GM19351 (cell line): ENCODE data around the gene VPS13D.

Source experiments
- ATAC-seq: cut with Tn5 transposase; IDR thresholded peaks from one replicate; pipeline ENCODE4 v1.9.1; 2021; ENCODE audit warnings: mild to moderate bottlenecking, moderate library complexity; ENCODE audit not compliant: unreplicated experiment

The VPS13D gene

DNA sequence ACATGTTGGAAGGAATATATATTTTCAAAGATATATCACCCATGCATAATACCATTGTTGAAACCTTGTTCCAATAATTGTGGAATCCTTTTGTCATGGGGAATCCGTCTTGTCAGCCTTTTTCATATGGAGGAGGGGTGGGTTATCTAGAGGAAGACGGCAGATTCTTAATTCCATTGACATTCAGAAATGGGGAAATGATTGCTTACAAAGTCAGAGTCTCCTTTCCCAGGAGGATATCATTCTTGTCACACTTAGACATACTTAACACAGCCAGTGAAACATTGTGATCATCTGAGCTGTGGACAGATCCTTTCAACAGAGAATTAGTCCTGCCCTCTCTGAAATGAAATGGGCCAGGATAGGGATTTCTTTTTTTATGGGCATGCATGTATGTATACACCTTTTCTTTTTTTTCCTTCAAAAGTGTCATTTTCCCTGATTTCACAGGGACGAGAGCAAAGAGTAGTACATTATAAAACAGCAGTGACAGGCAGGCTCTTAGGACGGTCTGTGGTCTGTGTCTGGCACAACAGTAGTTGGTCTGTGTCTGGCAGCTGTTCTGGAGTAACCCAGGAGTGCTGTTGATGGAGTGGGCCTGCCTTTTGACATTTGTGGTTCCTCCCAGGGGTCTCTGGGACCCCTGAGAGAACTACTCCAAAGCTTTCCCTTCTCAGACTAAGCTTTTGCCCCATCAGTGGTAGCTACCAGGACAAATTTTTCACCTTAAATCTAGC lies 50.1 kb downstream of the VPS13D start:
- ATAC-seq = no peak

DNA sequence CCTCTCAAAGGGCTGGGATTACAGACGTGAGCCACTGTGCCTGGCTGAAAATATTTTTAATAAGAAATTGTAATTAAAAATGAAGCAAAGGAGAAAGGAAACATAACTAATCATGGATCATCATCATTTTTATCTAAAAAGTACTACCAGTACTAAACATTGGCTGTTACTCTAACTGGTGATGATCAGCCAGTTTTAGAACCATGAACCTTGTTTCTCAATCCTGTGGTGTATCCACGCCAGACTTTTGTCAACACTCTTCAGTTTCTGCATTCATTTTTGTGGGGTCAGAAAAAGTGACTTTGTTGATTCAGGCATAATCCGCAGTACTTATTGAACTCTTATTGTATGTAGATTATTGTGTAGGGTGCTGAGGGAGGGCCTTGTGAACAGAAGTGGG lies 52.3 kb downstream of the VPS13D start:
- no peak for ATAC-seq

DNA sequence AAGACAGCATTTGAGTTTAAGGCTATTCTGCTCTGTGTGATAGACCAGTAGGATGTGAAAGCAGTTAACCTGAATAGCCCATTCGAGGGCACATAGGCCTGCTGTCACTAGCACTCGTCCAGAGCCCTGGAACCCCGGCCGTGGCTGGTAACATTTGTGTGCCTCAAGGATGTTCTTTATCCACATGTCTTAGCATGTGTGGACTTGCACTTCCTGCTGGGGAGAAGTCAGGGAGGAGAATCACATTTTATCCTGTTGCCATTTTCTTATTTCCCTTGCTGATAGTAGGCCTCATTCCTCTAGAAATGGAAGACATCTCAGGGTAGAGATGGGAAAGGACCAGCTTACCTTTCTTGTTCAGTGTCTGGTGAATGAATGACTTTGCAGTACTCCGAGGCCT lies 54.7 kb downstream of the VPS13D start:
- ATAC-seq = no peak

DNA sequence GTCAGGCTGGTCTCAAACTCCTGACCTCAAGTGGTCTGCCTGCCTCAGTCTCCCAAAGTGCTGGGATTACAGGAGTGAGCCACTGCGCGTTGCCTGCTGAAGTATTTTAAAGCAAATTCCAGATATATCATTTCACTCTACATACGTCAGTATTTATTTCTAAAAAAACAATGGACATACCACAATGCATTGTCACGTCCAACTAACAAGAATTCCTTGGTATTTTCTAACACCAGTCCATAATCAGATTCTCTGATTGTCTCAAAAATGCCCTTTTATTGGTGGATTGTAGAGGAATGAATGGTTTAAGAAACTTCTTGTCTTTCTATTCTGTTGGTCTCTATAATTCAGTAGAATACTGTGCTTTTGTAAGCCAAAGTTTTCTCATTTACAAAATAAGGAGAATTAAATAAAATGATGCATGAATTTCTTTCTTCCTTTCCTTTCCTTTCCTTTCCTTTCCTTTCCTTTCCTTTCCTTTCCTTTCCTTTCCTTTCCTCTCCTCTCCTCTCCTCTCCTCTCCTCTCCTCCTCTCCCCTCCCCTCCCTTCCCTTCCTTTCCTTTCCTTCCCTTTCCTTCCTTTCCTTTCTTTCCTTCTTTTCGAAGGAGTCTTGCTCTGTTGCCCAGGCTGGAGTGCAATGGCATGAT lies 55.8 kb downstream of the VPS13D start:
- ATAC-seq = no peak

DNA sequence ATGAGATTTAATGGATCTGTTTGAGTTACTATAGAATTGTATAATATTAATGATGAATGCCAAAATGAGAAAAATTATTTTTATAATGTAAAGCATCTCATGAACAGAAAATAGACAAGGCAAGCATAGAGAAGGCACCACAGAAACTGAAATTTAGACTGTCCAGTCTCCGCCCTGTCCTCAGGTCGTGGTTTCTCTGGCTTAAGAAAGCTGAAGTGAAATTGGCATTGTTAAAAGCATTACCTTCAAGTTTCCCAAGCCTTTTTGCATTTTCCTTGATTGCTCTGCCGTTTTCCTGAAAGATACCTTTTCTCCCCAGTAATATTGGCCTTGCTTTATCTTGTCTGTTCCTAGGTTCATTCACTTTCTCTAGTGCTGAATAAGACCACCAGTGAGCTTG lies 58.0 kb downstream of the VPS13D start:
- ATAC-seq = no peak

DNA sequence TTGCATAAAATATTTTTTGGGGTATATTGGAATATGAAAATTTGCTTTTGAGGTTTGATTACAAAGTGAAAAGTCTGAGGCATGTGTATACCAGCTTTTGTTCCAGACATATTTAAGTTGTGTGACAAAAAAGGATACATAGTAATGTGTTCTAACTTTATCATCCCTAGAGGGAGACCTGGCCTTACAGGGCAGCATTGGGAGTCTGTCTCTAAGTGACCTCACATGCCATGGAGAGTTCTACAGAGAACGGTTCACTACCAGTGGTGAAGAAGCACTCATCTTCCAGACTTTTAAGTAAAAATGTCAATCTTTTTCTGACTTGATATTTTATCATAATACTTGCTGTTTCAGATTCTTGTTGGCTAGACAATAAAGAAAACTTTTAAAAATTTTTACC lies 61.0 kb downstream of the VPS13D start:
- ATAC-seq = no peak

DNA sequence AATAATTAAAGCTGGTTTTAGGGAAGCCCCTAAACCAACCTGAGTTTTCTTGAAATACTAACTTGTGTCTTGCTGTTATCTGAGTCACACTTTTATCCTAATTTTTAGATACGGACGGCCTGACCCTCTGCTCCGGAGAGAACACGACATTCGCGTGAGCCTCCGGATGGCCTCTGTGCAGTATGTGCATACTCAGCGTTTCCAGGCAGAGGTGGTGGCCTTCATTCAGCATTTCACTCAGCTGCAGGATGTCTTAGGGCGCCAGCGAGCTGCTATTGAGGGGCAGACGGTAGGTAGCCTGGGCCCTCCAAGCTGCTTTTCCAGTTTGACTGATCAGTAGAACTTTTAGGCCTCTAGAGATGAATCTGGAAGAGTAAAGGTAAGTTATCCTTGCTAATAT lies 63.6 kb downstream of the VPS13D start:
- ATAC-seq = no peak

DNA sequence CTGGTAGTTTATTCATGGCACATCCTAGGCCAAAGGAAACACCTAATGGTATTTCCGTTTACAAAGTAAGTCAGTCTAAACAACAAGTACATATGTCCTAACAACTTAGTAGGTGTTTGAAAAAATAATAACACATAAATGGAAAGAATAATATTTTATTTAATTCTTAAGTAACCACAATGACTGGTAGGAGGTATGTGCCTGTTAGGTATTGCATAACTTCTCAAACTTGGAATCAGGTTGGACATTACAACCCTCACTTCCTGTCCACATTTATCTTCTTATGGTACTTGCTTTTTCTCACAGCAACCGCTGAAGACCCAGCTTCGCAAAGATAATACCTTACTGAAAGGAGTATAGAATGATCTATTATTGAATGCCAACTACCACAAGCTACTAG lies 64.2 kb downstream of the VPS13D start:
- ATAC-seq = no peak

DNA sequence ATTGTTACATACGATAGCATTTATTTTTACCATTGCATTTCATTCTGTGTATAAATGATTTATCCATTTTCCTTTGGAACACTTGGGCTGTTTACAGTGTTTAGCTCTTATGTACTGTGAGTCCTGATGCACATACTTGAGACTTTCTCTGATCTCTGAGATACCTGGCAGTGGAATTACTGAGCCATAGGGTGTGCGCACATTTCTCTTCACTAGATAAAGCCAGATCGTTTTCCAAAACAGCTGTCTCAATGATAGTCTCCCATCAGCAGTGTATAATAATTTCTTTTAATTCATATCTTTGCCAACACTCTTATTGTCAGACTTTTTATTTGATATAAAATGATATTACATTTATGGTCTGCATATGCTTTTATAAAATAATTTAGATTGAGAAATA lies 66.2 kb downstream of the VPS13D start:
- ATAC-seq = no peak

DNA sequence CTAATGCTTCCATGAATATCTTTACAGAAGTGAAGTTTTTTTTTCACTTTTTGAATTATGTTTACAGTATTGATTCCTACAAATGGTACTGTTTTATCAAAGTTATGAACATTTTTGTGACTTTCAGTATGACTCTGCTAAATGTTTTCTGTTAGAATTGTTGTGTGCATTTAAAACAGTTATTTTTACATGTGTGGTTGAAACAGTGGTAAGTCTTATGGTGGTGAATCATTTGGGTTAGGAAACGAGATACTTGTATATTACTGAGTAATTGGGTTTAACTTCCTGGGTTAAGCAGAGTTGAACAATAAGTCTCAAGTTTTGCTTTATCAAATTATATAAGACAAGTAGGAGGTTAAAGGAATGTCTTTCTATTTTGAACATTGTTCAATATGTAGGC lies 66.8 kb downstream of the VPS13D start:
- ATAC-seq = peak; percentile 77

DNA sequence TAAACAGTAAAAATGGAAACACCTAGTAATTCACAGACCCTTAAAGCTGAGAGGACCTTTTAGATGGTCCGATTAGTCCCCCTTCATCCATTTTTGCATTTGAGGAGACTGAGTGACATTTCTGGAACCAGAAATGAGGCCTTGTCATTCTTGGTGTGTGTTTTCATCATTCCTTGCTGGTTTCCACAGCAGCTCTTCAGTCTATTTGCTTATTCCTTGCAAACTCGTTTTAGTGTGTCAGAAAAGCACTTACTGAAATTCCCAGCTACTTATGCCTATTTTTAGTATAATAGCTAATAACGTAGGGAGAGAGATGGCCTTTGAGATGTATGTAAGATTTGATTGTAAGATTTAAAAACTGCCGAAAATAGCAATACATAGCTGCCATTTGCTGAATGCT lies 70.9 kb downstream of the VPS13D start:
- ATAC-seq = no peak

DNA sequence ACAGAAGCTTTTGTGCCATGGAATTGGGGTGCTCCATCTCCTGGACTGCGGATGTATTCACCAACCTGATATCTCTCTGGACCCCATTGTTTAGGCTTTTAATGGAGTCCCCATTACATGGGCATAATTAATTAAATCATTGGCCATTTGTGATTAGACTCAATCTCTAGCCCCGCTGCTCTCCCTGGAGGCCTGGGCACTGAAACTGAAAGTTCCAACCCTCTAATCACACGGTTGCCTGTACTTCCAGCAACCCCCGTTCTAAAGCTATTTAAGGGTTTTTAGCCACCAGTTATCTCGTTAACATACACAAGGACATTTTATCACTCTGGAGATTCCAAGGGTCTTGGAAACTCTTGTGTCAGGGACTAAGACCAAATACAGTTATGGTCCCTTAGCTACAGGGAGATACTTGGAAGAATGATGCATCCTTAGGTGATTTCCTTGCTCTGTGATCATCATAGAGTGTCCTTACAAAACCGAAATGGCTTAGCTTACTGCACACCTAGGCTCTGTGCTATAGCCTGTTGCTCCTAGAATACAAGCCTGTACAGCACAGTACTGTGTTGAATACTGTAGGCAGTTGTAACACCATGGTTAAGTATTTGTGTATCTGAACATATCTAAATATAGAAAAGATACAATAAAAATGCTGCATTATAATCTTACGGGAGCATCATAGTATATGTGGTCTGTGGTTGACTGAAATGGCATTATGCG lies 71.8 kb downstream of the VPS13D start:
- ATAC-seq = no peak

DNA sequence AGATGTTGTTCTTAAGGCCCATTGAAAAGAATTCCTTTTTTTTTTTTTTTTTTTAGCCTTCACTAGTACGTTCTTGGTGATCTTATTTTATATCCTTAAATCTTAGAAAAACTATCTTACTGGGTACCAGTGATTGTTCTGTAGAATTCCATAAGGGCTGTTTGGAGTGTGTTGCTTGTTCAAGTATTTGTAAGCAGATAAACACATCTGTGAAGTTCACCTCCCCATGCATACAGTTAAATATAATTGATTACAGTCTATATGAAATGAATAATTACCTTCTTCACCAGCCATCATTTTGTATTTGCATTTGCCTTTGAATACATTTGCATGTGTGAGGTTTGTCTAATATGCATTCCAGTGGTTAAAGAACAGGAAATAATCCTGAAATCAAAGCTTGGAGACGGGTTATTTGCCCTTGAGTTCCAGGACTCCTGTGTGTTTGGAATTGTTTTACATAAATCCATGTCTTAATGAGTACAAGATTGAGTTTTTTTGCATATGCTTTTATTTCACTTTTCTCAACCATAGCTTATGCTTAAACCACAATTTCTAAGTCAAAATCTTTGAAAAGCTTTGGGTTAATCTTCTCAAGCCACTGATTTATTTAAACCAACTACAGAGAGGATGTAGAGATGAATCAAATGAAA lies 73.1 kb downstream of the VPS13D start:
- no peak for ATAC-seq

DNA sequence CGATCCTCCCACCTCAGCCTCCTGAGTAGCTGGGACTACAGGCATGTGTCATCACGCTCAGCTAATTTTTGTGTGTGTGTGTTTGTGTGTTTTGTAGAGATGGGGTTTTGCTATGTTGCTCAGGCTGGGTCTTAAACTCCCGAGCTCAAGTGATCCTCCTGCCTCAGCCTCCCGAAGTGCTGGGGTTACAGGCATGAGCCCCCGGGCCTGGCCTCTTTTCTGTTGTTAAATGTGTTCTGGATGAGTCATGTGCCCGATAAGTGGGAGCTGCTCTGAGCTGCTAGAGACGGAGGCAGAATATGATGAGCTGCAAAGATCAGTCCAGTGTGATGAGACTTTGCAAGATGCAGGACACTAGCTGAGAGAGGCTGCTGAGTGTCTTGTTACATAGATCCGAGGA lies 75.5 kb downstream of the VPS13D start:
- ATAC-seq = no peak

DNA sequence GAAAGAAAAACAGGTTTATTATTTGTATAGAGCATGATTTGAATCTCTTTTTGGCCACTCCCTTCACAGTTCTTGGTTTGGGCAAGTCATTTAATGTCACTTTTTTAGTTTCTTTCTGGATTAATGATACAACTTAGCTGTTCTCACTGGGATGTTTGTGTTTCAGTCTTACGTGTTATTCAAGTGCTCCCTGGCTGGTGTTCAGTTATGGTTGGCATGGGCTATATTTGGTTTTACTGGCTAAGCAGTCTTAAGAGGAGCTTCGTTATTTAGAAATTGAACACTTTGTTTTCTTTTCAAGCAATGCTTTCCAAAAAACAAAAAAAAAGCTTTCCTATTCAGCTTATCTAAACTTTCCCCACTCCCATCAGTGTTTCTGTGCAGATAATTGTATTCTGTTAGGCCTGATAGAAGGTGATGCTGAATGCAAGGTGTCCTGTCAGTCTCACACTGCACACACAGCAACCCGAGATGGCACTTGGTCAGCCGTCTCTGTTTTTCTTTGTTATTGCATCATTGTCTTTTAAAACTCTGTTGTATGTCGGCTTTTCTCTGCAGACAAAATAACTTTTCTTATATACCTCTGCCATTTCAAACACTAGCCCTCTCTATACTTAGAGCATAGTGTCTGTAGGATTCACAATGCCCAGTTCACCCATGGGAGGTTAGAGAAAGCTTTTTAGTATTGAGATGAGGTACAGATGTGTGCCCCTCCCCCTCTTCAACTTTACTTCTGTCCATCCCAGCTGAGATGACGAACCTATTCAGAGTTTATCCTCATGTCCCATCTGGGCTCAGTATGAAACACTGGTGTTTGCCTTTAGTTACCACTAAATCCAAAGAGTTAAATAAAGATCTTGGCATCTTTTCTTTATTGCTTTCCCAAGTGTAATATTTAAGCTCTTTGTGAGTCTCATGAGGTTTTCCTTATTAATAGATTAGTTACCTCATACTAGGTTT lies 80.2 kb downstream of the VPS13D start:
- ATAC-seq = no peak

DNA sequence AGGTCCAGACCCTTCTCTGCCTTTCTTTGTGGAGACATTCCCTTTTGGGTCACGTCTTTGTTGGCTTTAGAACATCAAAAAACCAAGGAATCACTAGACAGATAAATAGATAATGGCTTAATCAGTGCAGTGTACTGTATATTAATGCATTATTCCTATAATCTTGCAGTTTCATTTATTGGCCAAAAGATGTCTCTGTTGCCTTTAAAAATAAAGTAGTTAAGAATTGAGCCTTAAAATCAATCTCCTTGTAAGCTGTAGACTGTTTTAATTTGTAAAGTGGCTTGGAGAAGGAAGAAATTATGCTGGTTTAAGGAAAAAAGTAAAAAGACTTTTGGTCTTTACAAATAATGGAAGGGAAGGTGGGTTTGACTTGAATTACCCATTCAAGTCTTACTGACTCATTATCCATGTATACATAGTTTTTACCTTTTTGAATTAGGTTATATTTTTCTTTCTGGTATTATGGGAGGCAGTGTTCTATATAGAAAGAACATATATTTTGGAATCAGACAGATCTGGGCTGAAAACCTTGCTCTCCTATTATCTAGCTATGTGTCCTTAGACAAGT lies 84.6 kb downstream of the VPS13D start:
- ATAC-seq = no peak

DNA sequence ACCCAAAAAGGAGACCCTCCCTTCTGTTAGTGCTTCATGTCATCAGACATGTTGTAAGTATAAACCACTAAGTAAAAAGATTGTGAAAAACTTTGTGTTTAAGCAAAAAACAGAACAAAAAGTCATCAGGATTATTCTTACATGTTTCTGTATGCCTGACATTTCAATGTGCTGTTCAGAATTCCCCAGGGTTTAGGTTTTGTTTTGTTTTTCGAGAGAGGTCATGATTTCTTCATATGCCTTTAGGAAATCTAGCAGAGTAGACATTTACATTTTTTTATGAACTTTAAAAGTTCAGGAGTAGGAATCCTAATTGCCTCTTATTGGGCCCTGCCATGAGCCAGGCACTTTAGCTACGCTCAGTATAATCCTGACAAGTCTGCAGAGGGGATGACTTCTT lies 85.3 kb downstream of the VPS13D start:
- no peak for ATAC-seq

DNA sequence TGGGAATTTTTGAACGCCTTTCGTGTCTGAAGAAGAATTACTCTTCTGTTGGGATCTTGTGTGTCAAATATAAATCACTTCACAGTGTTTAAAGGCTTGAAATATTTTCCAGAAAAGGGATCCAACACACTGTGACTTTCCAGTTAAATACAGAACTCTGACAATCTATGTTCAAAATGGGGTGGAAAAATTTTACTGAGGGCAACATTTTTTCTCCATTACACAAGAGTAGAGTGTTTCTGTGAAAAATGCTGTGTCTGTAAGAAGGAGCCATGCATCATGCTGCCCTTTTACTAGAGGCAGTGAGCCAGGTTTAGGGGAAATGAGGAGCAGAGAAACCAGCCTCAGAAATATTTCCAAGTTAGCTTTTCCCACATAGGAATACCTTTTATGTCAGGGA lies 86.5 kb downstream of the VPS13D start:
- no peak for ATAC-seq

DNA sequence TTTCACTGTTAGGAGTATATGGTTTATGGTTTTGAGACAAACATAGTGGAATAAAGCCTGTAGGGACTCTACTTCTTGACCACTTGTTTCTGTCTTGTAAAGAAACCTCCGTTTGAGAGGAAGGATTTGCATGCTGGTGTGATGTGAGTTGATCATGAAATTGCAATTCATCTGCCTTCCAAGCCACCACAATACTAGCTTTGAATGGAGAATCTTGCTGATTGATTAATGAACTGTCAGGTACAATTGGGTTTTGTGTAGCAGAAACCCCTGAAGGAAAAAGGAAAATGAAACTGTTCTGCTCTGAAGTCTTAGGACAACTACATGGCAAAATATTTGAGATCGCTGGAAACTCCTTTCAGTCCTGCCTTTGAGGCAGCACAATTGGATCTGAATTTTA lies 90.7 kb downstream of the VPS13D start:
- ATAC-seq = no peak

DNA sequence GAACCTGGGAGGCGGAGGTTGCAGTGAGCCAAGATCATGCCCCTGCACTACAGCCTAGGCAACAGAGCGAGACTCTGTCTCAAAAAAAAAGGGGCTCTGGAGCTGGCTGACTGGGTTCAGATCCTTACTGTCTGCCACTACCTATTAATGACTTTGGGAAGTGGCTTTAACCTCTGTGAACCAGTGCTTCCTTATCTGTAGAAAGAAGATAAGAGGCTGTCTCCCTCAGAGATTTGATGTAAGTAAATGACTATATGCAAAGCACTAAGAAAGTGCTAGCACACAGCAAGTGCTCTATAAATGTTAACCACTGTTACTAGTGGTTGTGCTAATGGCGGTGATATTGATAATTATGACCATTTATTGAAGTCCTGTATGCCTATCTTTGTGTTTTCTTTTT lies 94.6 kb downstream of the VPS13D start:
- no peak for ATAC-seq
